ENCODE data around the gene AFDN.

DNA sequence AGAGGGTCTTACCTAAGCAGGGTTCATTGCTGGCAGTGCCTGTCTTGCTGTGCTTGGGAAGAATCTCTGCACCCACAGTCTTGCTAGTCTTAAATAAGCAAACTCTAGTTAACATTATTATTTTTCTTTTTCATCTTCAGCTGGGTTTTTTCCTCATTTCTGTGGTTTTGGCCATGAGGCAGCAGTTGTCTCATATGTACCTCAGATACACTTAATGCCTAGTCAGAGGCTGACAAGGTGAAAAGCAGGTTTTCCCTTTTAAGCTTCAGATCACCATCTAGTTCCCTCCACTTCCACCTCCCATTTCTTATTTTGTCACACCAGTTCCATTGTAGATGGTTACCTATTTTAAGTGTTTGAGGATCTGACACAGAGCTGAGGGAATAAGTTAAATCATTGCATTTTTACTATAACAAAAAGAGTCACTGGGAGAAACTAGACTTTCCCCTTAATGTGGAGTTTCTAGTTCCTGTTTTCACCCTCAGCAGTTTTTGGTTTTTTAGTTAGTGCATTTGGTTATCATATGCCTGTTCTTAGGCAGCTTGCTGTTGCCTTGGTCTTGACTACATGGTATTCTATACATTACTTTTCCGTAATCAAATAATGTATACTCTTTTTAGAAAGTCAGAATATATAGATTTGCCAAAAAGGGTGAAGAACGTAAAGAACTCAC lies 46.0 kb downstream of the AFDN start:
- TF ChIP-seq, protein P1, sequence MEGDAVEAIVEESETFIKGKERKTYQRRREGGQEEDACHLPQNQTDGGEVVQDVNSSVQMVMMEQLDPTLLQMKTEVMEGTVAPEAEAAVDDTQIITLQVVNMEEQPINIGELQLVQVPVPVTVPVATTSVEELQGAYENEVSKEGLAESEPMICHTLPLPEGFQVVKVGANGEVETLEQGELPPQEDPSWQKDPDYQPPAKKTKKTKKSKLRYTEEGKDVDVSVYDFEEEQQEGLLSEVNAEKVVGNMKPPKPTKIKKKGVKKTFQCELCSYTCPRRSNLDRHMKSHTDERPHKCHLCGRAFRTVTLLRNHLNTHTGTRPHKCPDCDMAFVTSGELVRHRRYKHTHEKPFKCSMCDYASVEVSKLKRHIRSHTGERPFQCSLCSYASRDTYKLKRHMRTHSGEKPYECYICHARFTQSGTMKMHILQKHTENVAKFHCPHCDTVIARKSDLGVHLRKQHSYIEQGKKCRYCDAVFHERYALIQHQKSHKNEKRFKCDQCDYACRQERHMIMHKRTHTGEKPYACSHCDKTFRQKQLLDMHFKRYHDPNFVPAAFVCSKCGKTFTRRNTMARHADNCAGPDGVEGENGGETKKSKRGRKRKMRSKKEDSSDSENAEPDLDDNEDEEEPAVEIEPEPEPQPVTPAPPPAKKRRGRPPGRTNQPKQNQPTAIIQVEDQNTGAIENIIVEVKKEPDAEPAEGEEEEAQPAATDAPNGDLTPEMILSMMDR (conservative IDR thresholded peaks at IDR 0.05; ENCODE audit: low read length) = no peak
- no peak for TF ChIP-seq EZH2phosphoT487 (IDR thresholded peaks at IDR 0.05; ENCODE audit: borderline replicate concordance)
